Activated naive CD4-positive, alpha-beta T cell treated with anti-CD3 and anti-CD28 coated beads, Interleukin-2, amount 50 U/mL, for 72 hours (primary cell): ENCODE results near the gene PLCD1. TPM values are rescaled to one million over a fixed set of nuclear protein-coding genes. Genes with fewer than 3 reads are reported as not detected.
A peak's percentile ranks its signal among the peaks of the same experiment; 100 is the strongest.

ENCODE experiments used
- ATAC-seq, 2 donors: fragments of 150-1000 bp; cut with Tn5 transposase; 2 replicates each; pipeline ENCODE4 v1.10.0; 2021; ENCODE audit warnings: mild to moderate bottlenecking in 2 of 2, moderate library complexity in 2 of 2
- DNase-seq, 2 donors: peaks; one replicate each; pipeline ENCODE4 v3.0.0; 2021 to 2022; ENCODE audit warnings: low spot score in 2 of 2
- H3K27ac Mint-ChIP-seq, 2 donors: one replicate each; pipeline ENCODE4 v1.8.0; 2022; ENCODE audit warnings: mild to moderate bottlenecking in 2 of 2, mixed read lengths in 2 of 2
- H3K36me3 Mint-ChIP-seq, 2 donors: one replicate each; pipeline ENCODE4 v1.8.0; 2022; ENCODE audit warnings: mixed read lengths in 2 of 2
- H3K9me3 Mint-ChIP-seq, 2 donors: one replicate each; pipeline ENCODE4 v1.8.0; 2022; ENCODE audit warnings: mixed read lengths in 2 of 2
- total RNA-seq, 2 donors: library from RNA; stranded (reverse); gene quantifications; one replicate each; pipeline ENCODE4 v1.2.3, GENCODE V29; 2022

PLCD1 gene
- total RNA-seq, 2 donors from 2014 or later = 10.0 to 18.5 TPM

DNA sequence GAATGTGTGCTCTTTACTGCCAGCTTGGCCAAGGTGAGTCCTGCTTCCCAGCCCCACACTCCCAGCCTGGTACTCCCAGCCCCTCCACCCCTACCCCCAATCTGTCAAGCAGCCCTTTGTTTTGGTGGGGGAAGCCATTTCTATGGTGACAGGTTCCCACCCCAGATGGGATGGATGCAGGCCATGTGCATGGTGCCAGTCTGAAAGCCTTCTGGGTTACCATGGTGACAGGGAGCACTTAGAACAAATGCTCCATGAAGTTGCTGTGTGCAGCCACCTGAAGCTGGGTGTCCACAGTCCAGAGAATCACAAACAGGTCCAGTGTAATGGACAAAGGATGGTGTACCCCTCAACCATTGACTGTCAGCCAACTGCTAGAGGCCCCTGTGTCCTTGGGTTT lies 58.0 kb downstream of the PLCD1 start:
- H3K9me3 Mint-ChIP-seq = no peaks in the 10 kb centered on the region
- no peak overlapping the region for H3K27ac Mint-ChIP-seq
- DNase-seq (no peak), ATAC-seq (no peak)
- H3K36me3 Mint-ChIP-seq = no peaks in the 10 kb centered on the region

DNA sequence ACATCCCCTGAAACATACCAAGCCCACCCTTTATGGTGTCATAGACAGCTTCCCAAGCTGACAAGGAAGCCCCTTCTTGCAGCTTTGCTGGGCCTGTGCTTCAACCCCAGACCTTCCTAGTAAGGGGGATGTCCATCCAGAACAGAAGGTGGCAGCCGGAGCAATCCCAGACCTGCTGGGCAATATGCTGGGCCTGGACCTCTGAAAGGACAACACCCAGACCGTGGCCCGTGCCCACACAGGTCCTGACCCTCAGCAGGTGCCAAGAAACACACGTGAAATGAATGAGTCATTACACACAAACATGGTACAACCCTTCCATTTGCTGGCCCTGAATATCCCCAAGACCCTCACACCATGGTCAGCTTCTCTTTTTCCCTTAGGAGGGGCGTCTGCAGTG lies 58.6 kb downstream of the PLCD1 start:
- Mint-ChIP-seq H3K9me3 (no peaks in the 10 kb centered on the region), H3K36me3 (no peaks in the 10 kb centered on the region), H3K27ac (peak overlapping the region in 1 of 2 donors; percentile 31)
- DNase-seq (no peak), ATAC-seq (no peak)

DNA sequence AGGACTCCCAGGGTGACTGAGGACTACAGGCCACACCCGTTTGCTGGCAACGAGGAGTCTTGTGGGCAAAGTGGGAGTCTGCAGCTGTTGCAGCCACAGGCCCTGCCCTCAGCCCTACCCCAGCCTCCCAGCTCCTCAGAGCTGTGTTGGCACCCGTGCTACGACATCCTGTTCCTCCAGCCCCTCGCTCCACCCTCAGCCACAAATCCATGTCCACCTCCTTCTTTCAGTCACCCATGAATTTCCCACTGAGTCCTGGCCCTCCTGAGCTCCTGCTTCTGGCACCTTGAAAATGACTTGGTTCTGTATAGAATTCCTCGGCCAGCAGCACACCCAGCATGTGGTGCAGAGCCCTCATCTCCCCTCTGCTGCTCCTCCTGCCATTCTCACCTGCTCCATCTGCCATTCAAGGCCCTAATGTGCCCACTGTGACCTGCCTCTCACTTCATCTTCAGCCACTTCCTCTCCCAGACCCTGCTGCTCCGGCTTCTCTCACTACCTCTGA lies 59.8 kb downstream of the PLCD1 start:
- Mint-ChIP-seq H3K27ac (peak overlapping the region in 1 of 2 donors; percentile 31), H3K36me3 (no peaks in the 10 kb centered on the region), H3K9me3 (no peaks in the 10 kb centered on the region)
- ATAC-seq = no peak
- DNase-seq = no peak

DNA sequence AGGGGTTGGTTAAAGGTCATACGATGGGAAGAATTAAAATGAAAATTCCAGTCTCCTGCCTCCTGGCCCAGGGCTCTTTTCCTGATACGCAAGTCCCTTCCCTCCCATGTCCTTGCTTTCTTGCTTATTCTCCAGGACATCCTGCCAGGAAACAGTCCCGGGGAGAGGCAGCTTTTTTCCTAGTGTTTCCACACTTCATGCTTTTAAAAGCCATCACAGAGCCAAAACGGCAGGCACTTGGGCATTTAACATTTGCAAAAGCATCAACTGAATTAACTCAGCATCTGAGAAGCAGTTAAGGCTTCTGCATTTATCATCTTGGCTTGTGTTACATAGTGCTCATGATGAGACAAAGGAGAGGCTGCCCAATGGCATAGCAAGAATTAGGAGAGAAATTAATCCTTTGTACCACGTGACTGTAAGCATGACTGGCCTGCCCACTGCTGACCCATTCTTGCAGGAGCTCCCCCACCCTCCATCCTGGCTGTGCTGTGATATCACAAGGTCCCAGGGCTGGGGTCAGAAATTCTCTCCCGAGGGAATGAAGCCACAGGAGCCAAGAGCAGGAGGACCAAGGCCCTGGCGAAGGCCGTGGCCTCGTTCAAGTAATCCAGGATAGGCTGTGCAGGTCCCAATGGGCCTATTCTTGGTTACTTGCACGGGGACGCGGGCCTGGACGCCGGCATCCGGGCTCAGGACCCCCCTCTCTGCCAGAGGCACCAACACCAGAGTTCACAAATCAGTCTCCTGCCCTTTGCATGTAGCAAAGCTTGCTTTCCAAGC lies 60.4 kb downstream of the PLCD1 start:
- DNase-seq (no peak), ATAC-seq (no peak)
- Mint-ChIP-seq H3K36me3 (no peaks in the 10 kb centered on the region), H3K27ac (no peak overlapping the region), H3K9me3 (no peaks in the 10 kb centered on the region)

DNA sequence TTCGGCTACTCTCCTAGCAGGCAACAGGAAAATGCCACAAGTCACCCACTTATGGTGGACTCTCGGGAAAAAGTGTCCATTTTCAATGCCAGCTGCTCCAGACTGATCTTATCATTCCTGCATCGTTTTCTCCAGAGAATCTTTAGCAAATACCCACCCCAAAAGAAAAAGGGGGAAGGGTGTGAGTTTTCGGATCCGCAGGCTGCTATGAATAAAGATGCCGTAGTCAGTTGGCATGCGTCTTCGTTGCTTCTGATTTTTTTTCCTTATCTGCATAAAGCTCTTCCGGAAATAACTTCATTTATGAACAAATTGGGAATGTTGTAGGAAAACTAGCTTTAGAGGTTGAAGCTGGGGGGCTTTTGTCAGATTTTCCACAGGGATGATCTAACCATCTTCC lies 61.2 kb downstream of the PLCD1 start:
- ATAC-seq (no peak), DNase-seq (no peak)
- H3K27ac Mint-ChIP-seq = no peak overlapping the region
- no peaks in the 10 kb centered on the region for H3K36me3 Mint-ChIP-seq
- no peaks in the 10 kb centered on the region for H3K9me3 Mint-ChIP-seq

DNA sequence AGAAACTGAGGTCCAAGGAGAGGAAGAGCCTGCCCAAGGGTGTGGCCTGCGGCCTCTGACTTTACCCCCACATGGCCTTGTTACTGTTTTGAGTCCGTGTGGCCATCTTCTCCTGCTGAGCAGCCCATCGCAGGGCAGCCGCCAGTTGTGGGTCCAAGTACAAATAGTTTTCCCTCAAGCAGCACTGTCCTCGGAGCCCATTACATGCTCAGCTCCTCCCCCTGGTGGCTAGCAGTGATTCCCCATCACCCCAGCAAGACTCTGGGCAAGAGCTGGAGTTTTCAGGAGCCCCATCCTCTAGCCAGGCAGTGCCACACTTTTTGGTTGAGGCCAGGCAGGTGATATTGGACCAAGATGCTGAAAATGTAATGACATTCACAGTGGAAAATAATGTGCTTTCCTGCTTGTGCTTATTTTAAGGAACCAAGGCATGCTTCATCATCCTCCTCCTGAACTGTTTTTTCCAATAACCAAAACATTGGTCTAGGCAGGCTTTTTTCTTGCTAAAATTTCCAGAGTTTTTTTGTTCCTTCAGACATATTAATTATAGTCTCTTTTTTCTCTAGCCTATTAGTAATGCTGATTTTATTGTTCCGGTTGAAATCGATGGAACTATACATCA lies 62.1 kb downstream of the PLCD1 start:
- Mint-ChIP-seq H3K9me3 (no peaks in the 10 kb centered on the region), H3K27ac (no peak overlapping the region), H3K36me3 (no peaks in the 10 kb centered on the region)
- ATAC-seq (peak; percentile 81 to 88), DNase-seq (peak in 1 of 2 donors; percentile 67)

DNA sequence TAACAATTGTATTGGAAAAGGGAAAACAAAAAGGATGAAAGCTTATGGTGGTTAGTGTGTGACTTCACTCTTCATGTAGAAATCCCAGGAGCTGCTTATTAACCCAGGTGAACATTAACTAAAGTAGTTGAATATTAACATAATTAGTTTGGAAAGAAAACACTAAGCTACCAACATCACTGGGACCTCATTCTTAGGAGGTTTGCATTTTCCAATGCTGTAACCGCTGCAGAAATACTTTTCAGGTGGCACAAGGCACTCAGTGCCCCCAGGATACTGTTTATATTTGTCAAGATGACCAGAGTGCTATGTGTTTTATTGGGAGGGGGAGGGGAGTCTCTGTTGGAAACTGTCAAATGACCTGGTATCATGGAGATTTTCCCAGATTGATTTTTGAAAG lies 64.7 kb downstream of the PLCD1 start:
- DNase-seq = no peak
- Mint-ChIP-seq H3K9me3 (no peaks in the 10 kb centered on the region), H3K27ac (no peak overlapping the region), H3K36me3 (no peaks in the 10 kb centered on the region)
- ATAC-seq = no peak

DNA sequence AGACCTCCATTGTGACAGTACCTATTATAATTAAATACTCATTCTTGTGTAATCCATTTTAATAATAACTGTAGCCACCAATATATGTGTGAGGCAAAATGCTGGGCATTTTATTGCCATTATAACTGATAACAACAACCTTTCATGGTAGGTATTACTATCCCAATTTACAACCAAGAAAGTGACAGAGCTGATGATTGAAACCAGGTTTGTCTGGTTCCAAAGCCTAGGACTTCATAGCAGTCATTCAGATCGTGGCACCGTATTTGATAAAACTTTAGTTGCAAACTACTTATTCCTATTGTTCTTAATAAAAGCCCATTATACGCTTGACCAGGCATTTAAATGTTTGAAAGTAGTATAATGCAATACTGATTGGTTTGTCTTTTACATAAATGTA lies 65.3 kb downstream of the PLCD1 start:
- no peaks in the 10 kb centered on the region for H3K9me3 Mint-ChIP-seq
- H3K27ac Mint-ChIP-seq = no peak overlapping the region
- no peak for ATAC-seq
- no peaks in the 10 kb centered on the region for H3K36me3 Mint-ChIP-seq
- no peak for DNase-seq

DNA sequence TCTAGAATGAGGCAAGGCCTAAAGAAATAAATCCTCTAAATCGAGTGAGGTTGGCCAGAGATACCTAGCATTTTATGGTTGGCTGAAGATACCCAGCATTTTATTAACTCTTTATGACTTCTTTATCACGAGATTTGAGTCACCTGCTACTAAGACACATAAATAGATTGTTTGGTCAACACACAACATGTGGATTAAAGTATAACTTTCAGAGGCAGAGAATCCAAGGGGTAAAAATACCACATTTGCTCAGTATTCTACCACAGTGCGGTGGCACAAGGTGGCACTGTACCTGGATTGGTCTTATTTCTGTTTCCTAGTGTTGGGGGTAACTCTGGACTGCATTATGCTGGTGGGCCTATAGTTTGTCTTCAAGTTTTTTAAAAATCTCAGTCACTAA lies 65.8 kb downstream of the PLCD1 start:
- H3K27ac Mint-ChIP-seq = no peak overlapping the region
- DNase-seq (no peak), ATAC-seq (no peak)
- H3K36me3 Mint-ChIP-seq = no peaks in the 10 kb centered on the region
- H3K9me3 Mint-ChIP-seq = no peaks in the 10 kb centered on the region

DNA sequence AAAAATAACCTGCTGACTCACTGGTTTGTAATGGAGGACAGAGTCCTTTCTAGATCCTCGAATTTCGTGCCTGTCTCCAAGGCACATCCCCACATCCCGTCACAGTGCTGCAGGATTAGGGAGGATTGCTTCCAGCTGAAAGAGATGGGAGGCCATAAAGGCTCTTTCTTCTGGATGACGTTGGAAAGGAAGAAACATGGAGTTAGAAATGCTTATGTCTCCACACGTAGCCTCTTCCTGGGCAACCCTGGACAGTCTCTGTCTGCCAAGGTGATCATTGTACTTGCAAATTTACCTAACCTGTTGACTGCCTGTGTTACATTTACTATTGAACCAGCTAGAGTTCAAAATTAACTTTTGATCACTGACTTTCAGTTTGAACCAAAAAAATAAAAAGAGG lies 66.4 kb downstream of the PLCD1 start:
- H3K36me3 Mint-ChIP-seq = no peaks in the 10 kb centered on the region
- H3K27ac Mint-ChIP-seq = no peak overlapping the region
- DNase-seq (no peak), ATAC-seq (no peak)
- H3K9me3 Mint-ChIP-seq = no peaks in the 10 kb centered on the region

DNA sequence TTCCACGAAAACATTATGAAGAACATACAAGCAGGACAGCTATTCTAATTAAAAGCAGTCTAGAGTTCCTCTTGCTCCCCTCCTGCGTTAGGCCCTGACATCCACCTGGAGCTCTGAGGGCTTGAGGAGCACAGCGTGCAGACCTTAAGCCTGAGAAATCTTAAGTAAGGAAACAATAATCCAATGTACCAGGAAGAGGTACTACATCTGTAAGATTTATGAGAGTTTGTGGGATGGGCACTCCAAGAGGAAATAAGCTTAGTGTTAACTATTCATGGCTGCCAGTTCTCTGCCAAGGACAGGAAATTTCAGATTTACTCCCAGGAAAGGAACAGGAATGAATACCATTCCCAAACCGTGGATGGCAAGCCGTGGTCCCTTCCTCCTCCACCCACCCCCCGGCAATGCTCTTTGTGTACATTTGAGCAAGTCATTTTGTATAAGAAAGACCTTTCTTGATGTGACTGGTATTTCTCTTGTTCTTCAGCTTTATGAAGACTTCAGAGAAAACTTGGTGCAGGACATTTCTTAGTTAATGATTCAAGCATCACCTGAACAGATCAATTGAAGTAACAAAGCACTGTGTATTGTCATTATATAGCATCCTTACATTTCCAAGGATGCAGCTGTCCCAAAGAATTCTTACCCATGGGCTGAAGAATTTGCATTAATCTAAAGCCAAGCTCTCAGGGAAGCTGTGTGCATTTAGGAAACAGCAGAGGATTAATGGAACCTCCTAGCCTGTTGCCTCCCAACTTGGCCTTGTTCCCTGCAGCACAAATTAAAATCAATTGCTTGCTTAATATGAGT lies 67.6 kb downstream of the PLCD1 start:
- no peak for DNase-seq
- H3K36me3 Mint-ChIP-seq = no peaks in the 10 kb centered on the region
- no peak for ATAC-seq
- no peaks in the 10 kb centered on the region for H3K9me3 Mint-ChIP-seq
- no peak overlapping the region for H3K27ac Mint-ChIP-seq

DNA sequence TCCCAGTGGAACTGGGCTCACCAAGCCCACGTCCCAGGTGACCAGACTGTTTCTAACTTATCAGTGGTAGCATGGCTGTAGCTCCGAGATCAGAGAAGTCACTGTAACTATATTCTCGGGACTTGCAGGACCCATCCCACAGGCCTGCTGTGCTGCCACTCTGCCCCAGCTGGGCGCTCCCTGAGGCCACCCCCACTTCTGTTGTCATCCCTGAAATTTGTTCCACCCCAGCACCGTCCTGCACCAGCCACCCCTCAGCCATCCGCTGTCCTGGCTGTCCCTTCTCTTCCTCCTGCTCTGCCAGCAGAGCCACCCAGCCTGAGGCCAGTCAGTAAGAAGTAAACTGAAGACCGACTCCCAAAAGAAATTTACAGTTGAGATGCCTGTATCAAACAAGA lies 71.9 kb downstream of the PLCD1 start:
- Mint-ChIP-seq H3K36me3 (peaks cover 0 to under 1% of the 10 kb centered on the region in 2 donors), H3K27ac (peak overlapping the region; percentile 69 to 82), H3K9me3 (peaks cover 0 to 4% of the 10 kb centered on the region in 2 donors)
- ATAC-seq (peak in 1 of 2 donors; percentile 18), DNase-seq (no peak)

Other genes starting within 250 kb of the PLCD1 start
- 1 to 10 TPM; 2.1 to 7.0 TPM for gene CTDSPL, start 167.8 kb downstream of the PLCD1 start, total RNA-seq
- 10 to 100 TPM; 13.2 to 13.8 TPM for gene VILL, start 38.9 kb downstream of the PLCD1 start, total RNA-seq
- 1 to 10 TPM in 1 of 2 donors, under 1 TPM in 1; 0.18 to 1.9 TPM for gene DLEC1, start 9.6 kb upstream of the PLCD1 start, total RNA-seq
- gene ACAA1, start 107.5 kb upstream of the PLCD1 start, total RNA-seq = 10 to 100 TPM; 73.9 to 83.9 TPM
- 10 to 100 TPM; 23.5 to 41.2 TPM for gene MYD88, start 109.0 kb upstream of the PLCD1 start, total RNA-seq
- 10 to 100 TPM; 46.8 to 58.3 TPM for gene OXSR1, start 135.9 kb upstream of the PLCD1 start, total RNA-seq
- 1 to 10 TPM in 1 of 2 donors, under 1 TPM in 1; 0.11 to 1.1 TPM for gene SLC22A13, start 236.2 kb upstream of the PLCD1 start, total RNA-seq